ENCODE results near the gene KCTD15.

DNA sequence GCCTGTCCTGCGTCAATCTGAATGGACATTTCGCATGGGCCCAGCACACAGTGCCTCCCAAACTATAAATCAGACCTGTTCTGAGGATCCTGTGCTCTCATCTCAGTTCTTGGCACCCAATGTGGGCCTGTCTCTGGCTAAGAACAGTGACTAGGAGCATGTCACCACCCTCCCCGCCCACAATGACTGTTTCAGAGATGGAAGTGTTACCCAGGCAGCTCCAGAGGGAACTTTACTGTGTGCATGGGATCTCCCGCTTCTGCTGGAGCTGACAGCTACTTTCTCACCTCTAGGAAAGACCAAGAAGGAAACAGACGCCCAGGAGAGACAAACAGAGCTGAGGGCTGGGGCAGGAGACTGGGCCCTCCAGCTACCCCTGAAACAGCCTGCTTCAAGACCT, 45.0 kb downstream of the KCTD15 start:
- TF ChIP-seq, protein P1, sequence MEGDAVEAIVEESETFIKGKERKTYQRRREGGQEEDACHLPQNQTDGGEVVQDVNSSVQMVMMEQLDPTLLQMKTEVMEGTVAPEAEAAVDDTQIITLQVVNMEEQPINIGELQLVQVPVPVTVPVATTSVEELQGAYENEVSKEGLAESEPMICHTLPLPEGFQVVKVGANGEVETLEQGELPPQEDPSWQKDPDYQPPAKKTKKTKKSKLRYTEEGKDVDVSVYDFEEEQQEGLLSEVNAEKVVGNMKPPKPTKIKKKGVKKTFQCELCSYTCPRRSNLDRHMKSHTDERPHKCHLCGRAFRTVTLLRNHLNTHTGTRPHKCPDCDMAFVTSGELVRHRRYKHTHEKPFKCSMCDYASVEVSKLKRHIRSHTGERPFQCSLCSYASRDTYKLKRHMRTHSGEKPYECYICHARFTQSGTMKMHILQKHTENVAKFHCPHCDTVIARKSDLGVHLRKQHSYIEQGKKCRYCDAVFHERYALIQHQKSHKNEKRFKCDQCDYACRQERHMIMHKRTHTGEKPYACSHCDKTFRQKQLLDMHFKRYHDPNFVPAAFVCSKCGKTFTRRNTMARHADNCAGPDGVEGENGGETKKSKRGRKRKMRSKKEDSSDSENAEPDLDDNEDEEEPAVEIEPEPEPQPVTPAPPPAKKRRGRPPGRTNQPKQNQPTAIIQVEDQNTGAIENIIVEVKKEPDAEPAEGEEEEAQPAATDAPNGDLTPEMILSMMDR (IDR thresholded peaks at IDR 0.05) = no peak
- no peak for TF ChIP-seq ZFX (IDR thresholded peaks at IDR 0.05; ENCODE audit: borderline replicate concordance)
